Retinal pigment epithelial cell (primary cell): Measurements from ENCODE around the gene SCRG1.

Source experiments
- DNase-seq: peaks from one replicate; pipeline ENCODE4 v3.0.0-alpha.2; 2010; ENCODE audit warnings: low read depth
- H3K4me3 ChIP-seq: 2 replicates; pipeline ENCODE4 v1.5.1; 2011; ENCODE audit warnings: mild to moderate bottlenecking, low read length, control low read depth, moderate library complexity
- TF ChIP-seq, protein P1 (sequence below): conservative IDR thresholded peaks from 2 replicates; pipeline ENCODE4 v1.5.1; 2011; ENCODE audit warnings: low read depth, low read length, control low read depth, inconsistent platforms

Gene SCRG1

DNA sequence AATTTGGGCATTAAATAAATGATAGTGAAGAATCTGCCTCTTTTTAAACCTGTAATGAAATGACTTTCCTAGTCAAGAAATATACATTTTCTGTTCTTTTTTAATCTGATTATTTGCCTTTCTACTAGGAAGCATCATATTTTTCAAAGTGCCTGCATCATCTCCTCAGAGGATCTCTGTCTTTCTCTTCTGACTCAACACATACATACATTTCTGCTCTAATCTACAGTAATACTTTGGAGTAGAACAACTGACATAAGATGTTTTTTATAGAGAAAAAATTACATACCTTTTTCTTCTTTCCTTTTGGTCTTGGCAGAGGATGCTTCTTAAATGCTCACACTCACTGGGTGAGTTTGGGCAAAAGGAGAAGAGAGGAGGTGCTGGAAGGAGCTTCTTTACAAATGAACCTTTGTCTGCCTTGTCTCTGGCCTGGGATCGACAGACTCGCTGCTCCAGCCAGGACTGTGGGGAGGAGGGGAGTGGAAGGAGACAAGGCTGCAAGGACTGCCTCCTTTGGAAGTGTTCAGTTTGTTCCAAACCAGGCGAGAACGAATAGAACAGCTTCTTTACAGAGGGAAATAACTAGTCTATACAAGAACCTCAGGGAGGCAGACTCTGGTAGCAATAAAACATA, at the start of gene SCRG1:
TSS of gene SCRG1 (minus strand) at position 338 of the 637 bp plus-strand sequence. CDS start 7,702 bp downstream, outside the sequence.
- no peak within 1 kb of the TSS for H3K4me3 ChIP-seq
- TF ChIP-seq, protein P1, sequence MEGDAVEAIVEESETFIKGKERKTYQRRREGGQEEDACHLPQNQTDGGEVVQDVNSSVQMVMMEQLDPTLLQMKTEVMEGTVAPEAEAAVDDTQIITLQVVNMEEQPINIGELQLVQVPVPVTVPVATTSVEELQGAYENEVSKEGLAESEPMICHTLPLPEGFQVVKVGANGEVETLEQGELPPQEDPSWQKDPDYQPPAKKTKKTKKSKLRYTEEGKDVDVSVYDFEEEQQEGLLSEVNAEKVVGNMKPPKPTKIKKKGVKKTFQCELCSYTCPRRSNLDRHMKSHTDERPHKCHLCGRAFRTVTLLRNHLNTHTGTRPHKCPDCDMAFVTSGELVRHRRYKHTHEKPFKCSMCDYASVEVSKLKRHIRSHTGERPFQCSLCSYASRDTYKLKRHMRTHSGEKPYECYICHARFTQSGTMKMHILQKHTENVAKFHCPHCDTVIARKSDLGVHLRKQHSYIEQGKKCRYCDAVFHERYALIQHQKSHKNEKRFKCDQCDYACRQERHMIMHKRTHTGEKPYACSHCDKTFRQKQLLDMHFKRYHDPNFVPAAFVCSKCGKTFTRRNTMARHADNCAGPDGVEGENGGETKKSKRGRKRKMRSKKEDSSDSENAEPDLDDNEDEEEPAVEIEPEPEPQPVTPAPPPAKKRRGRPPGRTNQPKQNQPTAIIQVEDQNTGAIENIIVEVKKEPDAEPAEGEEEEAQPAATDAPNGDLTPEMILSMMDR: no peak
- DNase-seq: no peak

DNA sequence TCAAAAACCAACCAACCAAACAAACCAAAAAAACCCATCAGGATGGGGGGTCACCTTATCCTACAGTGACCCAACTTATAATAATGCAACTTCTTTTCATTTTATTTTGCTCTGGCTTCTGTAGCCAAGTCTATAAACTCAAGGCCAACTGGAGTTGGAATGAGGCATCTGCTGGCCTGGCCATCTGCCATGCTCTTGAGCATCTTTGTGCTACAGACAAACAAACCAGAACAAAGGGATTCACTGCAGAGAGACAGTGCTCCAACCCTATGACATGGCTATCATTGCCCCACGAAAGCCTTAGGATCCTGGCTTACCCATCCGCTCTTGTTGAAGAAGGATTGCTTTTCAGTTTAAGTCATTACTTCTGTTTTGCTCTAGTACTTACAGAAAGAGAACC, 49.2 kb upstream of the SCRG1 start:
- TF ChIP-seq, protein P1: no peak
- no peak for DNase-seq
- no peak overlapping the region for H3K4me3 ChIP-seq

DNA sequence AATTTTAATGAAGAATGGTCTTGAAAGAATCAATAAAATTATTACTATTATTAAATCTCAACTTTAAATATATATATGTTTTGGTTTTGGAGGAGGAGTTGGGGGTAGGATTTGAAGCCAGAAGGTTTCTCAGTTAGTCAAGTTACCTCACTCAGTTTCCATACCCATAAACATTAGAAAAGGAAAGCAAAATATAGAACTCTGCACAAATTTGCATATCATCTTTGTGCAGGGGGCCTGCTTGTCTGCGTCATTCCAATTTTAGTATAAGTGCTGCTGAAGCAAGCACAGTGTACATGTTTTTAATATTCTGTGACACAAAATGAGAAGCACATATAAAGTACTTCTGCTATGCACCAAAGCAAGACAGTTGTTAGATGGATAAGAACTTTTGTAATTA, 47.5 kb upstream of the SCRG1 start:
- TF ChIP-seq, protein P1: no peak
- DNase-seq: no peak
- no peak overlapping the region for H3K4me3 ChIP-seq

- TF ChIP-seq, protein P1: no peak
- H3K4me3 ChIP-seq: no peak overlapping the region
- DNase-seq: no peak
Measured at GRCh38 chr4:173443121-173443520, 44.2 kb upstream of the SCRG1 start.

DNA sequence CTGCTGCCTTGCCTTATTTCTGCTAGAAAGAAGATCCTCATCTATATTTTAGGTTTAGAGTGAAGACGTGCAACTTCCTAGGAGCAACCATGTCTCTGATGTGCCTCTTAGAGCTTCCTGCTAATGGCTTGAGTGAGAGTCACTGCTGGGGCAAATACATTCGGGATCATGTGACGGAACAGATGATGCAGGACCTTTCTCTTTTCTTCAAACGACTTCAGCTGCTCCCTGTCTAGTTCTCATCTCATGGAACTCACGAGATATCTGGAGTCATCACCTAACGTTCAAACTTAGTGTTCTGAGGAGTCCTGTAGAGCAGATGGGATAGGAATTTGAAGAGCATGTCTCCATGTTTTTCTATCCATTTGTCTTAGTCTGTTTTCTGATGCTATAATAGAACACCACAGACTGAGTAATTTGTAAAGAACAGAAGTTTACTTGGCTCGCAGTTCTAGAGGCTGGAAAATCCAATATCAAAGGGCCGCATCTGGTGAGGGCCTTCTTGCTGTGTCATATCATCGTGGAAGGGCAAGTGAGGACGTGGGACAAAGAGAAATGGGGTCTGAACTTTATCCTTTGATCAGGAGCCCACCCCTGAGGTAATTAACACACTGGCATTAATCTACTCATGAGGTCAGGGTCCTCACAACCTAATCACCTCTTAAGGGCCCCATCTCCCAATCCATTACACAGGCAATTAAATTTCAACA, 43.5 kb upstream of the SCRG1 start:
- TF ChIP-seq, protein P1: no peak
- H3K4me3 ChIP-seq: no peak overlapping the region
- no peak for DNase-seq

DNA sequence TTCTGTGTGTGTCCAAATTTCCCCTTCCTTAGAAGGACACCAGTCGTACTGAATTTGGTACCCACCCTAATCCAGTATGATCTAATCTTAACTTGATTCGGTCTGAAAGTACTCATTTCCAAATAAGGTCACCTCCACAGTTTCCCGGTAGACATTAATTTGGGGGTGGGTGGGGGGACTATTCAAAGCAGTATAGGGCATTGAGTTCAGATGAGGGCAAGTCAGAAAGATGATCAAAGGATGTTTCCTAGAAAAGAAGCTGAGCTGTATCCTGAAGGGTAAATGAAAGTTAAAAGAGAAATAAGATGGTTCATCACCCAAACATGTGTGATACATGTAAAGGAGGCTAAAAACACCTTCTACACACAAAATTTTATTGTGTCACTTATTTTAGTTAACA, 42.0 kb upstream of the SCRG1 start:
- no peak overlapping the region for H3K4me3 ChIP-seq
- DNase-seq: no peak
- TF ChIP-seq, protein P1: no peak

DNA sequence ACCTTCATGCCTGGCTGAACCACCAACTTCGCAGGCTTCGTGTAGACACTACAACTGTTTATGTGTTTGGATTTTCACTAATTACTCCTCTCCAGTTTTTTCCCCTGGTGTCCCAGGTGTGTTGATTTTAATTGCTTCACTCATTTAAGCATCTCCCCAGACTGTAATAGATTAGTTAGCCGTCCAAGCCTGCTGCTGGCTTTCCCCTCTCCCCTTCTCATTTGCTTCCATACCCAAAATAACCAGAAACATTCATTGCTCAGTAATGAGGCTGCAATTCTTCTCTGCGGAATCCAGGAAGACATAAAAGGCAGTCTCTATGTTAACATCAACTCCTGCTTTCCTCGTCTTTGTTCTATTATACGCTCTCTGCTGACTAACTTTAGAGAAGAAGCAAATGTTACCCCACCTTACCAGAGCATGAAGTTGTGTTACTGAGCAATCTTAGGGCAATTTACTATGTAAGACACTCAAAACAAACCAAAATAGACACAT, 37.9 kb upstream of the SCRG1 start:
- TF ChIP-seq, protein P1: no peak
- DNase-seq: no peak
- H3K4me3 ChIP-seq: no peak overlapping the region
